HG03280 (cell line): ENCODE data around the gene SMOC2.

Source experiments
- ATAC-seq: cut with Tn5 transposase; IDR thresholded peaks from one replicate; pipeline ENCODE4 v1.9.1; 2021; ENCODE audit warnings: mild to moderate bottlenecking, moderate library complexity; ENCODE audit not compliant: unreplicated experiment

The SMOC2 gene

GRCh38 chr6:168415098-168415992 lies 25.6 kb upstream of the SMOC2 start:
- no peak for ATAC-seq

- ATAC-seq: no peak
Measured at GRCh38 chr6:168415993-168416530, 24.9 kb upstream of the SMOC2 start.

- ATAC-seq: no peak
Measured at GRCh38 chr6:168416531-168416930, 24.5 kb upstream of the SMOC2 start.

- no peak for ATAC-seq
Measured at GRCh38 chr6:168417191-168417590, 23.8 kb upstream of the SMOC2 start.

- ATAC-seq: no peak
Measured at GRCh38 chr6:168417679-168418557, 23.1 kb upstream of the SMOC2 start.

- ATAC-seq: no peak
Measured at GRCh38 chr6:168418711-168419121, 22.3 kb upstream of the SMOC2 start.

- ATAC-seq: no peak
Measured at GRCh38 chr6:168419569-168419968, 21.4 kb upstream of the SMOC2 start.

GRCh38 chr6:168420084-168420483 lies 20.9 kb upstream of the SMOC2 start:
- ATAC-seq: no peak

GRCh38 chr6:168420706-168421105 lies 20.3 kb upstream of the SMOC2 start:
- no peak for ATAC-seq

GRCh38 chr6:168427184-168427583 lies 13.8 kb upstream of the SMOC2 start:
- ATAC-seq: no peak

- ATAC-seq: no peak
Measured at GRCh38 chr6:168428052-168428826, 12.7 kb upstream of the SMOC2 start.

GRCh38 chr6:168428863-168429262 lies 12.1 kb upstream of the SMOC2 start:
- ATAC-seq: no peak

GRCh38 chr6:168432196-168432595 lies 8.8 kb upstream of the SMOC2 start:
- ATAC-seq: no peak

- no peak for ATAC-seq
Measured at GRCh38 chr6:168433898-168434297, 7.1 kb upstream of the SMOC2 start.

GRCh38 chr6:168434505-168434904 lies 6.5 kb upstream of the SMOC2 start:
- ATAC-seq: no peak

- ATAC-seq: no peak
Measured at GRCh38 chr6:168437751-168438150, 3.2 kb upstream of the SMOC2 start.

GRCh38 chr6:168438783-168439520 lies 2.0 kb upstream of the SMOC2 start:
- ATAC-seq: no peak

- no peak for ATAC-seq
Measured at GRCh38 chr6:168439794-168440450, 1.1 kb upstream of the SMOC2 start.
